GM23248 (cell line): ENCODE results near the gene SKAP1. TPM values are rescaled to one million over a fixed set of nuclear protein-coding genes. Genes with fewer than 3 reads are reported as not detected.
"Not testable (repeated sequence)": the region's sequence is repeated elsewhere in the genome, so short reads cannot be mapped to it uniquely, and the experiment has no call there.

ENCODE experiments used
- DNase-seq: peaks from one replicate; pipeline ENCODE4 v3.0.0-alpha.2; 2015
- H2AFZ ChIP-seq: fragments of 200-600 bp; sonication (generic); 2 replicates; pipeline ENCODE4 v1.6.1; 2016; ENCODE audit warnings: antibody characterized with exemption
- H3F3A ChIP-seq: fragments of 200-600 bp; sonication (generic); 2 replicates; pipeline ENCODE4 v1.6.1; 2016; ENCODE audit warnings: mild to moderate bottlenecking, antibody characterized with exemption, mixed run types; ENCODE audit not compliant: insufficient read depth
- H3K27ac ChIP-seq: fragments of 200-600 bp; sonication (generic); 2 replicates; pipeline ENCODE4 v1.5.1; 2016; ENCODE audit warnings: mild to moderate bottlenecking
- H3K27me3 ChIP-seq: fragments of 200-600 bp; sonication (generic); replicated peaks from 2 replicates; pipeline ENCODE4 v1.6.1; 2016; ENCODE audit warnings: mild to moderate bottlenecking; ENCODE audit not compliant: insufficient read depth
- H3K36me3 ChIP-seq: fragments of 200-600 bp; sonication (generic); 2 replicates; pipeline ENCODE4 v1.6.1; 2016; ENCODE audit warnings: low read depth, mild to moderate bottlenecking
- H3K4me1 ChIP-seq: fragments of 200-600 bp; sonication (generic); 2 replicates; pipeline ENCODE4 v1.6.1; 2016; ENCODE audit warnings: mild to moderate bottlenecking; ENCODE audit not compliant: insufficient read depth
- H3K4me2 ChIP-seq: fragments of 200-600 bp; sonication (generic); one replicate; pipeline ENCODE4 v1.6.1; 2016; ENCODE audit warnings: mild to moderate bottlenecking; ENCODE audit not compliant: unreplicated experiment
- H3K4me3 ChIP-seq: fragments of 200-600 bp; sonication (generic); 2 replicates; pipeline ENCODE4 v1.5.1; 2016; ENCODE audit warnings: mild to moderate bottlenecking
- H3K79me2 ChIP-seq: fragments of 200-600 bp; sonication (generic); 2 replicates; pipeline ENCODE4 v1.6.1; 2016; ENCODE audit warnings: mild to moderate bottlenecking; ENCODE audit not compliant: insufficient read depth
- H3K9ac ChIP-seq: fragments of 200-600 bp; sonication (generic); 2 replicates; pipeline ENCODE4 v1.6.1; 2016; ENCODE audit warnings: mild to moderate bottlenecking
- H3K9me2 ChIP-seq: fragments of 200-600 bp; sonication (generic); 2 replicates; pipeline ENCODE4 v1.6.1; 2016; ENCODE audit warnings: mixed run types, mild to moderate bottlenecking, moderate library complexity; ENCODE audit not compliant: insufficient read depth
- H3K9me3 ChIP-seq: fragments of 200-600 bp; sonication (generic); one replicate; pipeline ENCODE4 v1.6.1; 2017; ENCODE audit warnings: low read depth
- H4K20me1 ChIP-seq: fragments of 200-600 bp; sonication (generic); 2 replicates; pipeline ENCODE4 v1.6.0; 2016; ENCODE audit not compliant: insufficient read depth
- EZH2 ChIP-seq: fragments of 200-600 bp; sonication (generic); IDR thresholded peaks from 2 replicates; pipeline ENCODE4 v1.6.1; 2018; ENCODE audit warnings: antibody characterized with exemption, mild to moderate bottlenecking; ENCODE audit not compliant: insufficient read depth, poor library complexity, severe bottlenecking
- EZH2phosphoT487 ChIP-seq: fragments of 200-600 bp; sonication (generic); IDR thresholded peaks from 2 replicates; pipeline ENCODE4 v1.6.1; 2018; ENCODE audit warnings: antibody characterized with exemption, moderate library complexity, mild to moderate bottlenecking, low read depth; ENCODE audit not compliant: insufficient read depth
- WGBS, 2 experiments: methylation state at CpG; one replicate each; pipeline ENCODE4 v1.1.6; 2015 to 2017; ENCODE audit warnings: low lambda C conversion rate in 2 of 2, low coverage in 1 of 2; ENCODE audit errors: missing lambda C conversion rate in 2 of 2; 5-methylcytosine and 5-hydroxymethylcytosine counted together
- in situ Hi-C: fragments of 300-500 bp; cut with MboI; formaldehyde crosslinking; loops from 2 replicates; pipeline ENCODE4 v1.15.0; 2020
- polyA plus RNA-seq: library from polyadenylated mRNA; unstranded; fragments of >200 nt; fragmentation: Nextera tagmentation; extraction: Ambion mirVana; gene quantifications from 2 replicates; pipeline ENCODE4 v1.2.1, GENCODE V29; 2016
- total RNA-seq: library from RNA; depleted of rRNA; stranded (reverse); fragments of >200 nt; shearing (Covaris generic); gene quantifications from 2 replicates; pipeline ENCODE4 v1.2.3, GENCODE V29; 2014

Gene SKAP1
- total and polyA plus RNA-seq, 2 experiments from 2014 or later: not detected

DNA sequence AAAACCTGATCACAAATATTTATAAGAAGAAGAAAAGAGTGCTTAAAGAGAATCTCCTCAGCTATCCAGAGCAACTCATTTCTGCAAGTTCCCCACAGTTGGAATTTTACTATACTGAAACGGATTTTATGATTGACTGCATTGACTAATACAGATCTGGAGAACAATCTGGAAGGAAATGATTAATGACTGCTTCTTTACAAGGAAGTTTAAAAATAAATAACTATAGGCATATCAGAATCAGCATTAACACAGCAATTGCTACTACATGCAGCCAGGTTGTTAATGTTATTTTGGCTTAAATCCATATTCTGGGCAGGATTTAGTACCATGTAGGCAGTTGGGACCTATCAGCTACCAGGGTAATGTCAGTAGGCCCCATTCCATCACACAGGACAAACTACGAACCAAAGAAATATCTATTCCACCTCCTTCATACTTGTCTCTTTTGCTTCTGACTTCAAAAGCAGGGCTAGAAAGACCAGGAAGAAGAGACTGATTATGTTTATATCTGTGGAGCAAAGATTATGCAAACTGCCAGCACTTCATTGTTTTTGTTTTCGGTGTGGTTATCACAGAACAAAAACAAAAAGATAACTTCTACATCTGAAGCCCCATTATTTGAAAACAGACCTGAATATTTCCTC lies 3.9 kb downstream of the SKAP1 start:
- Histone ChIP-seq H3K27ac (no peak overlapping the region), H3K9ac (no peak overlapping the region), H3K36me3 (no peaks in the 10 kb centered on the region), H3K27me3 (peaks cover 27% of the 10 kb centered on the region), H3K79me2 (no peaks in the 10 kb centered on the region), H3K9me3 (no peaks in the 10 kb centered on the region), H3K9me2 (no peaks in the 10 kb centered on the region), H3K4me2 (no peak overlapping the region), H3K4me1 (no peaks in the 10 kb centered on the region), H4K20me1 (no peaks in the 10 kb centered on the region), H3K4me3 (no peak overlapping the region), H2AFZ (no peak overlapping the region), H3F3A (no peaks in the 10 kb centered on the region)
- in situ Hi-C loops: no loop called here
- no peak for TF ChIP-seq EZH2
- no peak for TF ChIP-seq EZH2phosphoT487
- no peak for DNase-seq
- 74 to 82% methylated on average over 3 of the region's 3 CpGs for WGBS, 2 experiments

- H3K79me2 ChIP-seq, H3K9me2 ChIP-seq, H3K4me3 ChIP-seq, H3K4me1 ChIP-seq, H2AFZ ChIP-seq, H3K27ac ChIP-seq, H3K9ac ChIP-seq, in situ Hi-C loops, H3K27me3 ChIP-seq, H3K9me3 ChIP-seq, H4K20me1 ChIP-seq, H3K4me2 ChIP-seq, DNase-seq, H3K36me3 ChIP-seq, H3F3A ChIP-seq: not testable (repeated sequence)
- WGBS, 2 experiments: 88 to 92% methylated on average over 3 of the region's 3 CpGs
These were observed 8.0 kb downstream of the SKAP1 start for GRCh38 chr17:48422060-48422459.

- Histone ChIP-seq H3K4me1 (no peaks in the 10 kb centered on the region), H3K4me3 (no peak overlapping the region), H3K27me3 (peaks cover 20% of the 10 kb centered on the region), H4K20me1 (no peaks in the 10 kb centered on the region), H3K4me2 (no peak overlapping the region), H3K9me2 (no peaks in the 10 kb centered on the region), H3F3A (no peaks in the 10 kb centered on the region), H3K9me3 (no peaks in the 10 kb centered on the region), H3K36me3 (no peaks in the 10 kb centered on the region), H3K79me2 (no peaks in the 10 kb centered on the region), H3K9ac (no peak overlapping the region), H2AFZ (no peak overlapping the region), H3K27ac (no peak overlapping the region)
- no peak for DNase-seq
- 31 to 39% methylated on average over 4 of the region's 4 CpGs for WGBS, 2 experiments
- no peak for TF ChIP-seq EZH2
- no peak for TF ChIP-seq EZH2phosphoT487
- in situ Hi-C loops: no loop called here
These were observed 9.2 kb downstream of the SKAP1 start for GRCh38 chr17:48420823-48421222.

- Histone ChIP-seq H2AFZ (no peak overlapping the region), H3K9me3 (no peaks in the 10 kb centered on the region), H3K27ac (no peak overlapping the region), H3K4me1 (no peaks in the 10 kb centered on the region), H3K79me2 (no peaks in the 10 kb centered on the region), H3F3A (no peaks in the 10 kb centered on the region), H3K9ac (no peak overlapping the region), H4K20me1 (no peaks in the 10 kb centered on the region), H3K4me2 (no peak overlapping the region), H3K4me3 (no peak overlapping the region), H3K36me3 (no peaks in the 10 kb centered on the region), H3K27me3 (peaks cover 44% of the 10 kb centered on the region), H3K9me2 (no peaks in the 10 kb centered on the region)
- TF ChIP-seq EZH2: no peak
- no peak for TF ChIP-seq EZH2phosphoT487
- DNase-seq: no peak
- WGBS, 2 experiments: 8 to 9% methylated on average over 3 of the region's 3 CpGs
- in situ Hi-C loops: no loop called here
These were observed 13.0 kb downstream of the SKAP1 start for GRCh38 chr17:48416971-48417370.
